ENCODE data around the gene CELSR2. TPM values are rescaled to one million over a fixed set of nuclear protein-coding genes. Genes with fewer than 3 reads are reported as not detected.

CELSR2 gene
- polyA plus RNA-seq, 2 of the 4 experiments (the other 2 are of a cell fraction), result 2.5 to 5.9 TPM

DNA sequence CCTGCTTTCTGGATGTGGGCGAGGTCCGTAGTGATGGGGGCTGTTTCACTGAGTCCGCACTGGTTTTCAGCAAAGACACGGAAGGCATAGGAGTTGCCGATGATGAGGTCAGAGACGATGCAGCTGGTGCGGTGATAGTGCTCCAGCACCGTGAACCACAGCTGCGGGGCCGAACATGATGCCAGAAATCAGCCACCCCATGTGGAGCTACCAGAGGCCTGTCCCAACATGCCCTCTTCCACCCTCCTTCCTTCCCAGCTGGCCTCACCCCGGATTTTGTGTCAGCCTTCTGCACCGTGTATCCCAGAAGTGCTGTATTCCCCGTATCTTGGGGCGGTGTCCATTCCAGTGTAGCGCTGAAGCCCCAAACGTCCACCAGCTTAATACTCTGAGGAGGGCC lies 47.4 kb downstream of the CELSR2 start:
- no peak for FAIRE-seq
- no peak for DNase-seq (ENCODE audit: low read depth in 1 of 2, low spot score in 1 of 2)
- no peak overlapping the region for H3K4me2 ChIP-seq
- H3K4me1 ChIP-seq, result peaks cover 3% of the 10 kb centered on the region; the same call in 1 of the 3 replicates
- WGBS (ENCODE audit: missing lambda C conversion rate), result 88% methylated on average over 16 of the region's 16 CpGs
- CTCF ChIA-PET, result interaction anchor here (1.1 to 1.7 kb wide), 3 partner anchors 14 to 102 kb away, joined by 4 to 5 read pairs (median 5); partner anchors contain the start of gene PSRC1
- TF ChIP-seq, protein P1, sequence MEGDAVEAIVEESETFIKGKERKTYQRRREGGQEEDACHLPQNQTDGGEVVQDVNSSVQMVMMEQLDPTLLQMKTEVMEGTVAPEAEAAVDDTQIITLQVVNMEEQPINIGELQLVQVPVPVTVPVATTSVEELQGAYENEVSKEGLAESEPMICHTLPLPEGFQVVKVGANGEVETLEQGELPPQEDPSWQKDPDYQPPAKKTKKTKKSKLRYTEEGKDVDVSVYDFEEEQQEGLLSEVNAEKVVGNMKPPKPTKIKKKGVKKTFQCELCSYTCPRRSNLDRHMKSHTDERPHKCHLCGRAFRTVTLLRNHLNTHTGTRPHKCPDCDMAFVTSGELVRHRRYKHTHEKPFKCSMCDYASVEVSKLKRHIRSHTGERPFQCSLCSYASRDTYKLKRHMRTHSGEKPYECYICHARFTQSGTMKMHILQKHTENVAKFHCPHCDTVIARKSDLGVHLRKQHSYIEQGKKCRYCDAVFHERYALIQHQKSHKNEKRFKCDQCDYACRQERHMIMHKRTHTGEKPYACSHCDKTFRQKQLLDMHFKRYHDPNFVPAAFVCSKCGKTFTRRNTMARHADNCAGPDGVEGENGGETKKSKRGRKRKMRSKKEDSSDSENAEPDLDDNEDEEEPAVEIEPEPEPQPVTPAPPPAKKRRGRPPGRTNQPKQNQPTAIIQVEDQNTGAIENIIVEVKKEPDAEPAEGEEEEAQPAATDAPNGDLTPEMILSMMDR (IDR thresholded peaks at IDR 0.05), result no peak
- TF ChIP-seq ZFP36 (IDR thresholded peaks at IDR 0.05; ENCODE audit: borderline replicate concordance, partially characterized antibody), result no peak
- no peak for TF ChIP-seq POLR2A (IDR thresholded peaks at IDR 0.05; ENCODE audit: low read length)
- TF ChIP-seq MAZ (IDR thresholded peaks at IDR 0.05; ENCODE audit: borderline replicate concordance, low read depth, low read length), result no peak
- TF ChIP-seq MAFK (IDR thresholded peaks at IDR 0.05; ENCODE audit: partially characterized antibody), result no peak
- TF ChIP-seq, protein P2, sequence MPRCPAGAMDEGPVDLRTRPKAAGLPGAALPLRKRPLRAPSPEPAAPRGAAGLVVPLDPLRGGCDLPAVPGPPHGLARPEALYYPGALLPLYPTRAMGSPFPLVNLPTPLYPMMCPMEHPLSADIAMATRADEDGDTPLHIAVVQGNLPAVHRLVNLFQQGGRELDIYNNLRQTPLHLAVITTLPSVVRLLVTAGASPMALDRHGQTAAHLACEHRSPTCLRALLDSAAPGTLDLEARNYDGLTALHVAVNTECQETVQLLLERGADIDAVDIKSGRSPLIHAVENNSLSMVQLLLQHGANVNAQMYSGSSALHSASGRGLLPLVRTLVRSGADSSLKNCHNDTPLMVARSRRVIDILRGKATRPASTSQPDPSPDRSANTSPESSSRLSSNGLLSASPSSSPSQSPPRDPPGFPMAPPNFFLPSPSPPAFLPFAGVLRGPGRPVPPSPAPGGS (IDR thresholded peaks at IDR 0.05), result no peak
- TF ChIP-seq NFE2L2 (conservative IDR thresholded peaks at IDR 0.05; ENCODE audit: low read length), result no peak
- no peak for TF ChIP-seq HDAC2 (IDR thresholded peaks at IDR 0.05)
- no peak for TF ChIP-seq EHF (CRISPR knock-in tag; IDR thresholded peaks at IDR 0.05)
- no peak for TF ChIP-seq RNF2 (IDR thresholded peaks at IDR 0.05; ENCODE audit: borderline replicate concordance, low read depth)
- TF ChIP-seq RAD21 (conservative IDR thresholded peaks at IDR 0.05 in 1 of 2, IDR thresholded peaks at IDR 0.05 in 1 of 2), result no peak
- no peak for TF ChIP-seq HOXB5 (CRISPR knock-in tag; IDR thresholded peaks at IDR 0.05)
- TF ChIP-seq ZNF302 (CRISPR knock-in tag; IDR thresholded peaks at IDR 0.05), result no peak
- no peak for TF ChIP-seq POLR2AphosphoS2 (conservative IDR thresholded peaks at IDR 0.05; ENCODE audit: low read length)
- TF ChIP-seq CBX2 (IDR thresholded peaks at IDR 0.05; ENCODE audit: borderline replicate concordance, low read depth), result no peak
- TF ChIP-seq KDM1A (IDR thresholded peaks at IDR 0.05; ENCODE audit: low read depth), result no peak
- TF ChIP-seq, protein P3, sequence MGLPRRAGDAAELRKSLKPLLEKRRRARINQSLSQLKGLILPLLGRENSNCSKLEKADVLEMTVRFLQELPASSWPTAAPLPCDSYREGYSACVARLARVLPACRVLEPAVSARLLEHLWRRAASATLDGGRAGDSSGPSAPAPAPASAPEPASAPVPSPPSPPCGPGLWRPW (IDR thresholded peaks at IDR 0.05), result no peak
- TF ChIP-seq RFX5 (IDR thresholded peaks at IDR 0.05), result no peak
- TF ChIP-seq, protein P4, sequence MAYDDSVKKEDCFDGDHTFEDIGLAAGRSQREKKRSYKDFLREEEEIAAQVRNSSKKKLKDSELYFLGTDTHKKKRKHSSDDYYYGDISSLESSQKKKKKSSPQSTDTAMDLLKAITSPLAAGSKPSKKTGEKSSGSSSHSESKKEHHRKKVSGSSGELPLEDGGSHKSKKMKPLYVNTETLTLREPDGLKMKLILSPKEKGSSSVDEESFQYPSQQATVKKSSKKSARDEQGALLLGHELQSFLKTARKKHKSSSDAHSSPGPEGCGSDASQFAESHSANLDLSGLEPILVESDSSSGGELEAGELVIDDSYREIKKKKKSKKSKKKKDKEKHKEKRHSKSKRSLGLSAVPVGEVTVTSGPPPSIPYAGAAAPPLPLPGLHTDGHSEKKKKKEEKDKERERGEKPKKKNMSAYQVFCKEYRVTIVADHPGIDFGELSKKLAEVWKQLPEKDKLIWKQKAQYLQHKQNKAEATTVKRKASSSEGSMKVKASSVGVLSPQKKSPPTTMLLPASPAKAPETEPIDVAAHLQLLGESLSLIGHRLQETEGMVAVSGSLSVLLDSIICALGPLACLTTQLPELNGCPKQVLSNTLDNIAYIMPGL (CRISPR knock-in tag; IDR thresholded peaks at IDR 0.05; ENCODE audit: borderline replicate concordance), result no peak
- H3K27ac ChIP-seq, result no peak overlapping the region
- H3K4me3 ChIP-seq, result no peak overlapping the region
- POLR2A ChIA-PET, result no interaction called here
- no peaks in the 10 kb centered on the region for H3K9me3 ChIP-seq
- no peak for ATAC-seq

DNA sequence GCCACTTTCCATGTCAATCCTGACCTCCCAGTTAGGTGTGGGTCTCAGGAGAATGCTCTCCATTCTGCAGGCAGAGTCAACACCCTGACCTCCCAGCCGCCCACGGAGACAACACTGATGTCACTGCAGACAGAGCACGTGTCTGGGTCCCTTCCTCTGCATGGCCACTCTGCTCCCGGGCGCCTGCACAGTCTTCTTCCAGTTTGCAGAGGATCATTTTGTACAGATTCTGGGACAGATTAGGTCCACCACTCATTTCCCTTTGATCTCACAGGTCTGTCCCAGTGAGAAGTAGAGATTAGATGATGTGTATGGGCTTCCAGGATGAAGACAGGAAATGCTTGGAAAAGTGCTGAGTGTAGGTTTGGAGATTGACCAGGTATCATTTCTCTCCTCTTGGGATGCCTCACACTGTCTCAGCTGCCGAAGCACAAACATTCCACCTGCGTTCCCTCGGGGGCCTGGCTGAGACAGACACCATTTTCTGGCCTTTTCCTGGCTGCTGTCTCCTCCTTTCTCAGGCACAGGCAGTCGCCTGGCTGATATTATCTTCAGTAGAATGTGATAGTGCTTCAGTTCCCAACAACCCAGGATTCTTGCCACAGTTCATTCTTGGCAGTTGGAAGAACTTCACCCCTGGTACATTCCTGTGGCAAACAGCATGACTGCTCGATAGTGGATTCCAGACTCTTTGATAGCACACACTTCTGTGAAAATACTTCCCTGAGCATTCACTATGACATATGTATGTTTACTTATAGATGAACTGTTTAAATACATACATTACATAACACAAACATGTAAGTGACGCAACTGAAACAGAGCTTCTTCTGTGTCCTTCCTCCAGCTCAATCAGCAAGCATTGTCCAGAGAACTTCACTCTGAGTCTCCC lies 49.6 kb downstream of the CELSR2 start:
- WGBS (ENCODE audit: missing lambda C conversion rate), result 64% methylated on average over 10 of the region's 11 CpGs
- POLR2A ChIA-PET, result no interaction called here
- Histone ChIP-seq H3K4me3 (no peak overlapping the region), H3K9me3 (no peaks in the 10 kb centered on the region), H3K27ac (no peak overlapping the region), H3K4me2 (no peak overlapping the region), H3K4me1 (peaks cover 3% of the 10 kb centered on the region; the same call in 1 of the 3 replicates)
- FAIRE-seq, result no peak
- CTCF ChIA-PET, result no interaction called here
- DNase-seq (ENCODE audit: low read depth in 1 of 2, low spot score in 1 of 2), result no peak
- no peak for TF ChIP-seq POLR2A (IDR thresholded peaks at IDR 0.05; ENCODE audit: low read length)
- TF ChIP-seq RAD21 (conservative IDR thresholded peaks at IDR 0.05 in 1 of 2, IDR thresholded peaks at IDR 0.05 in 1 of 2), result no peak
- no peak for TF ChIP-seq GATA3 (IDR thresholded peaks at IDR 0.05; ENCODE audit: borderline replicate concordance)
- no peak for TF ChIP-seq CEBPB (IDR thresholded peaks at IDR 0.05)
- TF ChIP-seq CBX8 (IDR thresholded peaks at IDR 0.05), result no peak
- no peak for ATAC-seq

All from A549 (cell line).